ENCODE data around the gene POLR2B. TPM values are rescaled to one million over a fixed set of nuclear protein-coding genes. Genes with fewer than 3 reads are reported as not detected.
"Not testable (repeated sequence)": the region's sequence is repeated elsewhere in the genome, so short reads cannot be mapped to it uniquely, and the experiment has no call there.

POLR2B gene
- polyA plus RNA-seq, 2 donors: 14.5 to 28.6 TPM

DNA sequence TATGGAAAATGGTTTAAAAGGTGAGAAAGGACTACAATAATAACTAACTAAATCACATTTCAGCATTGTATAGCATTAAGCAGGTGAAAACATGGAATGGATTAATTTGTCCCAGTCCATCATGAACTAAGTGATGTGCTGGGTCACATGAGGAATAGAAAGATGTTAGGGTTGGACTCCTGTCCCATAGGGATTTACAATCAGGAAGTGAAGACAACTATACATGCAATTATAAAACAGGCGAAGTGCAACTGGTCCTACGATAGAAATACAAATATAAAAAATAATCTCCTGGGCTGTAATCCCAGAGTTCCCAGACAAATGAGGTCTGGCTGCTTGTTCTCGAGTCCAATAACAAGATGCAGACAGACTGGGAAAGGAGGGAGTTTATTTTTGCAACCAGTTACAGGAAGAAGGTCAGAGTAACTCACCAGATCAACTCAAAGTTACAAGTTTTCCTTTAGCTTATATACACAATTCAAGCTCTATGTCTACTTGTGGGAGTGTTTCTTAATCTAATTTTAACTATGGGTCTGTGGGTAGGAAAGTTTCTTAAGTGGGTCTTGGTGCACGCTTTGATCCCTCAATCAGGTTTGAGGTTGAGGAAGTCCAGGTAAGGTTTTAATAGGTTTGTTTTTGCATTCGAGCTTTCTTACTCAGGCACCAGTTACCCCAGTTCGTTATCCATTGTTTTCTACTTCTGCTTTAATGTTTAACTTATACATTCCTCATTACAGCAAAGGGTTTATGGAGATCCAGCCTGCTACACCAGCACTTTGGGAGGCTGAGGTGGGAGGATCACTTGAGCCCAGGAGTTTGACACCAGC is 81.4 kb downstream of the POLR2B start:
- no peaks in the 10 kb centered on the region for H3K27me3 ChIP-seq (ENCODE audit: control insufficient read depth in 1 of 2, insufficient read depth in 2 of 2, low read length in 2 of 2)
- no peaks in the 10 kb centered on the region for H3K36me3 ChIP-seq (ENCODE audit: control insufficient read depth in 2 of 2, insufficient read depth in 2 of 2, low read length in 1 of 2)
- no peaks in the 10 kb centered on the region for H3K9me3 ChIP-seq (ENCODE audit: control insufficient read depth in 2 of 2, insufficient read depth in 1 of 2, low read depth in 1 of 2, low read length in 1 of 2)
- H3K4me3 ChIP-seq (ENCODE audit: low read depth in 1 of 2, low read length in 2 of 2): no peak overlapping the region
- H3K4me1 ChIP-seq (ENCODE audit: control insufficient read depth in 2 of 2, insufficient read depth in 2 of 2, low read length in 1 of 2): peaks cover 0 to 2% of the 10 kb centered on the region in 2 donors
- H3K27ac ChIP-seq (ENCODE audit: low read depth in 2 of 2, low read length in 1 of 2): no peak overlapping the region
- WGBS, 2 donors: 59 to 64% methylated on average over 6 of the region's 6 CpGs

DNA sequence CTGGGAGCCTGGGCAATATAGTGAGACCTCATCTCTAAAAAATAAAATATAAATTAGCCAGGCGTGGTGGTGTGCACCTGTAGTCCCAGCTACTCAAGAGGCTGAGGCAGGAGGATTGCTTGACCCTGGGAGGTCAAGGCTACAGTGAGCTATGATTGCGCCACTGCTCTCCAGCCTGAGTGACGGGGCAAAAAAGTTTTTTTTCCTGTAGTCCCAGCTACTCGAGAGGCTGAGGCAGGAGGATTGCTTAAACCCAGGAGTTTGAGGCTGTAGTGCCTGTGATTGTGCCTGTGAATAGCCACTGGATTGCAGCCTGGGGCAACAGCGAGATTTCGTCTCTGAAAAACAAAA is 82.0 kb downstream of the POLR2B start:
- not testable (repeated sequence) for H3K27ac ChIP-seq (ENCODE audit: low read depth in 2 of 2, low read length in 1 of 2)

GRCh38 chr4:57061395-57061794 is 82.7 kb downstream of the POLR2B start:
- 63 to 67% methylated on average over 5 of the region's 5 CpGs for WGBS, 2 donors
- Histone ChIP-seq H3K9me3 (ENCODE audit: control insufficient read depth in 2 of 2, insufficient read depth in 1 of 2, low read depth in 1 of 2, low read length in 1 of 2) (no peaks in the 10 kb centered on the region), H3K27me3 (ENCODE audit: control insufficient read depth in 1 of 2, insufficient read depth in 2 of 2, low read length in 2 of 2) (no peaks in the 10 kb centered on the region), H3K4me1 (ENCODE audit: control insufficient read depth in 2 of 2, insufficient read depth in 2 of 2, low read length in 1 of 2) (peaks cover 2 to 3% of the 10 kb centered on the region in 2 donors), H3K36me3 (ENCODE audit: control insufficient read depth in 2 of 2, insufficient read depth in 2 of 2, low read length in 1 of 2) (no peaks in the 10 kb centered on the region), H3K4me3 (ENCODE audit: low read depth in 1 of 2, low read length in 2 of 2) (no peak overlapping the region), H3K27ac (ENCODE audit: low read depth in 2 of 2, low read length in 1 of 2) (no peak overlapping the region)

More for the DNA sequence above, 82.0 kb downstream of the POLR2B start:
- not testable (repeated sequence) for H3K36me3 ChIP-seq (ENCODE audit: control insufficient read depth in 2 of 2, insufficient read depth in 2 of 2, low read length in 1 of 2); H3K9me3 ChIP-seq (ENCODE audit: control insufficient read depth in 2 of 2, insufficient read depth in 1 of 2, low read depth in 1 of 2, low read length in 1 of 2); H3K4me3 ChIP-seq (ENCODE audit: low read depth in 1 of 2, low read length in 2 of 2); H3K4me1 ChIP-seq (ENCODE audit: control insufficient read depth in 2 of 2, insufficient read depth in 2 of 2, low read length in 1 of 2); H3K27me3 ChIP-seq (ENCODE audit: control insufficient read depth in 1 of 2, insufficient read depth in 2 of 2, low read length in 2 of 2)
- 84 to 88% methylated on average over 6 of the region's 6 CpGs for WGBS, 2 donors

DNA sequence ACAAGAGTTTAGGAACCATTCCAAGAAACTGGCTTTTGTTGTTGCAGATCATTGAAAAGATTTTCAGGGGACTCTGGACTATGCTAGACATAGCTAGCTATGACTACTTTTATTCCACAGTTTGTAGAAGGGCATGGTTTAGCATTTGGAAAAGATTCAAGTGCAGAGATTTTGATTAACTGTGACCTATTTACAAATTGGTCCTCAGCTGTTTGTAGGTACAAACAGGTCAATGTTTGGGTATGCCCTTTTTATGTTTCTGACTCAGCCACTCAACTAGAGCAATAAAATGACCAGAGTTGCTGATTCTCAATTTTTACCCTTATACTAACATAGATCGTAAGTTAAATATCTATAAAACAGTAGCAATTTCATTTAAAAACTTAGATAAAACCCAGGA is 84.8 kb downstream of the POLR2B start:
- Histone ChIP-seq H3K4me1 (ENCODE audit: control insufficient read depth in 2 of 2, insufficient read depth in 2 of 2, low read length in 1 of 2) (peaks cover 2 to 3% of the 10 kb centered on the region in 2 donors), H3K9me3 (ENCODE audit: control insufficient read depth in 2 of 2, insufficient read depth in 1 of 2, low read depth in 1 of 2, low read length in 1 of 2) (no peaks in the 10 kb centered on the region), H3K36me3 (ENCODE audit: control insufficient read depth in 2 of 2, insufficient read depth in 2 of 2, low read length in 1 of 2) (no peaks in the 10 kb centered on the region), H3K27me3 (ENCODE audit: control insufficient read depth in 1 of 2, insufficient read depth in 2 of 2, low read length in 2 of 2) (no peaks in the 10 kb centered on the region), H3K4me3 (ENCODE audit: low read depth in 1 of 2, low read length in 2 of 2) (no peak overlapping the region), H3K27ac (ENCODE audit: low read depth in 2 of 2, low read length in 1 of 2) (no peak overlapping the region)
- WGBS, 2 donors: 90 to 96% methylated on average over 1 of the region's 1 CpG

- no peak overlapping the region for H3K4me3 ChIP-seq (ENCODE audit: low read depth in 1 of 2, low read length in 2 of 2)
- H3K27me3 ChIP-seq (ENCODE audit: control insufficient read depth in 1 of 2, insufficient read depth in 2 of 2, low read length in 2 of 2): no peaks in the 10 kb centered on the region
- peaks cover 2 to 3% of the 10 kb centered on the region in 2 donors for H3K4me1 ChIP-seq (ENCODE audit: control insufficient read depth in 2 of 2, insufficient read depth in 2 of 2, low read length in 1 of 2)
- H3K9me3 ChIP-seq (ENCODE audit: control insufficient read depth in 2 of 2, insufficient read depth in 1 of 2, low read depth in 1 of 2, low read length in 1 of 2): no peaks in the 10 kb centered on the region
- 70 to 73% methylated on average over 2 of the region's 2 CpGs for WGBS, 2 donors
- H3K36me3 ChIP-seq (ENCODE audit: control insufficient read depth in 2 of 2, insufficient read depth in 2 of 2, low read length in 1 of 2): no peaks in the 10 kb centered on the region
- no peak overlapping the region for H3K27ac ChIP-seq (ENCODE audit: low read depth in 2 of 2, low read length in 1 of 2)
These were observed 85.4 kb downstream of the POLR2B start for GRCh38 chr4:57064120-57064519.

GRCh38 chr4:57064811-57065711 is 86.4 kb downstream of the POLR2B start:
- peak overlapping the region; percentile 35 to 63 for H3K27ac ChIP-seq (ENCODE audit: low read depth in 2 of 2, low read length in 1 of 2)
- H3K36me3 ChIP-seq (ENCODE audit: control insufficient read depth in 2 of 2, insufficient read depth in 2 of 2, low read length in 1 of 2): no peaks in the 10 kb centered on the region
- WGBS, 2 donors: 53 to 61% methylated on average over 20 of the region's 20 CpGs
- peaks cover 2 to 3% of the 10 kb centered on the region in 2 donors for H3K4me1 ChIP-seq (ENCODE audit: control insufficient read depth in 2 of 2, insufficient read depth in 2 of 2, low read length in 1 of 2)
- no peak overlapping the region for H3K4me3 ChIP-seq (ENCODE audit: low read depth in 1 of 2, low read length in 2 of 2)
- no peaks in the 10 kb centered on the region for H3K27me3 ChIP-seq (ENCODE audit: control insufficient read depth in 1 of 2, insufficient read depth in 2 of 2, low read length in 2 of 2)
- H3K9me3 ChIP-seq (ENCODE audit: control insufficient read depth in 2 of 2, insufficient read depth in 1 of 2, low read depth in 1 of 2, low read length in 1 of 2): no peaks in the 10 kb centered on the region

GRCh38 chr4:57065730-57066482 is 87.2 kb downstream of the POLR2B start:
- H3K27ac ChIP-seq (ENCODE audit: low read depth in 2 of 2, low read length in 1 of 2): peak overlapping the region; percentile 33 to 35
- WGBS, 2 donors: 77 to 79% methylated on average over 5 of the region's 5 CpGs
- H3K36me3 ChIP-seq (ENCODE audit: control insufficient read depth in 2 of 2, insufficient read depth in 2 of 2, low read length in 1 of 2): no peaks in the 10 kb centered on the region
- H3K27me3 ChIP-seq (ENCODE audit: control insufficient read depth in 1 of 2, insufficient read depth in 2 of 2, low read length in 2 of 2): no peaks in the 10 kb centered on the region
- no peak overlapping the region for H3K4me3 ChIP-seq (ENCODE audit: low read depth in 1 of 2, low read length in 2 of 2)
- H3K4me1 ChIP-seq (ENCODE audit: control insufficient read depth in 2 of 2, insufficient read depth in 2 of 2, low read length in 1 of 2): peaks cover 2 to 3% of the 10 kb centered on the region in 2 donors
- no peaks in the 10 kb centered on the region for H3K9me3 ChIP-seq (ENCODE audit: control insufficient read depth in 2 of 2, insufficient read depth in 1 of 2, low read depth in 1 of 2, low read length in 1 of 2)

DNA sequence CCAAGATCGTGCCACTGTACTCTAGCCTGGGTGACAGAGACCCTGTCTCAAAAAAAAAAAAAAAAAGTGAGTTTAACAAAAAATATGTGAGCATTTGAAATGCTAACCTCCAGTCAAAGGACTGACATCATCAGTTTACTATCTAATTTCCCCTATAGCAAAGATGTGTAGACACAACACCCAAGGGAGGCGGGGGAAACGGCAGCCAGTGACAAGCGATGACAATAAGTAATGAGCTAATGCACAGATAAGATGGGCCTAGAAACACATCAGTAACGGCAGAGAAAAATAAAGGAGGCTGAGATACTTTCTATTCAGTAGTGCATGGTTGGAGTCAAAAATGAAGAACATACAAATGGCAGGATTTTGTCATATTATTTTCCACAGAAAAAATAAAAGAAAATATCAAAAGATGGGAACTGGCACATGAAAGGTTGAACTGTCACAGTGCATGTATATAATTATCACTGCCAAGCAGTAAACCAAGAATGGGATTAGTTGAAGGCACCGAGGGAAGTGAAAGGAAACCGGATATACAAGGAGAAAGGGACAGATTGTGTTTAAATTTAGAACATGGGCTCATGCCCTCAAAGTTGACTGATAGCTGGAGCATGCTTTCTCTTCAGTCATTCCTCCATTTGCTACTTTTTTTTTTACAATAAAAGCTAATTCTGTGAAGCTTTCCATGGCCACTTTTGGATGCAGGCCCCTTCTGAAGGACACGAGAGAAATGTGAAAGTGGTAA is 89.7 kb downstream of the POLR2B start:
- H3K4me3 ChIP-seq (ENCODE audit: low read depth in 1 of 2, low read length in 2 of 2): no peak overlapping the region
- peaks cover 2 to 3% of the 10 kb centered on the region in 2 donors for H3K4me1 ChIP-seq (ENCODE audit: control insufficient read depth in 2 of 2, insufficient read depth in 2 of 2, low read length in 1 of 2)
- no peaks in the 10 kb centered on the region for H3K9me3 ChIP-seq (ENCODE audit: control insufficient read depth in 2 of 2, insufficient read depth in 1 of 2, low read depth in 1 of 2, low read length in 1 of 2)
- H3K27ac ChIP-seq (ENCODE audit: low read depth in 2 of 2, low read length in 1 of 2): no peak overlapping the region
- no peaks in the 10 kb centered on the region for H3K27me3 ChIP-seq (ENCODE audit: control insufficient read depth in 1 of 2, insufficient read depth in 2 of 2, low read length in 2 of 2)
- H3K36me3 ChIP-seq (ENCODE audit: control insufficient read depth in 2 of 2, insufficient read depth in 2 of 2, low read length in 1 of 2): no peaks in the 10 kb centered on the region
- WGBS, 2 donors: 61 to 76% methylated on average over 8 of the region's 8 CpGs

GRCh38 chr4:57070461-57070860 is 91.8 kb downstream of the POLR2B start:
- no peaks in the 10 kb centered on the region for H3K9me3 ChIP-seq (ENCODE audit: control insufficient read depth in 2 of 2, insufficient read depth in 1 of 2, low read depth in 1 of 2, low read length in 1 of 2)
- H3K27ac ChIP-seq (ENCODE audit: low read depth in 2 of 2, low read length in 1 of 2): no peak overlapping the region
- peaks cover 0 to 2% of the 10 kb centered on the region in 2 donors for H3K4me1 ChIP-seq (ENCODE audit: control insufficient read depth in 2 of 2, insufficient read depth in 2 of 2, low read length in 1 of 2)
- H3K4me3 ChIP-seq (ENCODE audit: low read depth in 1 of 2, low read length in 2 of 2): no peak overlapping the region
- 79 to 87% methylated on average over 2 of the region's 2 CpGs for WGBS, 2 donors
- H3K27me3 ChIP-seq (ENCODE audit: control insufficient read depth in 1 of 2, insufficient read depth in 2 of 2, low read length in 2 of 2): no peaks in the 10 kb centered on the region
- H3K36me3 ChIP-seq (ENCODE audit: control insufficient read depth in 2 of 2, insufficient read depth in 2 of 2, low read length in 1 of 2): no peaks in the 10 kb centered on the region
